ENCODE data around the gene TMTC2. TPM values are rescaled to one million over a fixed set of nuclear protein-coding genes. Genes with fewer than 3 reads are reported as not detected.

The TMTC2 gene
- total RNA-seq, 1 donor from 2014 or later, result 99.3 TPM

GRCh38 chr12:83040991-83041390 is 354.3 kb downstream of the TMTC2 start:
- no peak for TF ChIP-seq CTCF (IDR thresholded peaks at IDR 0.05; ENCODE audit: partially characterized antibody, unreplicated experiment)
- Mint-ChIP-seq H3K36me3 (ENCODE audit: unreplicated experiment) (no peaks in the 10 kb centered on the region), H3K4me3 (ENCODE audit: unreplicated experiment) (no peak overlapping the region), H3K4me1 (ENCODE audit: low read depth, unreplicated experiment) (peaks cover 12% of the 10 kb centered on the region), H3K27ac (ENCODE audit: unreplicated experiment) (no peak overlapping the region), H3K27me3 (ENCODE audit: unreplicated experiment) (peaks cover 6% of the 10 kb centered on the region), H3K9me3 (ENCODE audit: unreplicated experiment) (no peaks in the 10 kb centered on the region)
- DNase-seq, result no peak

- peaks cover 6% of the 10 kb centered on the region for H3K27me3 Mint-ChIP-seq (ENCODE audit: unreplicated experiment)
- no peak for TF ChIP-seq CTCF (IDR thresholded peaks at IDR 0.05; ENCODE audit: partially characterized antibody, unreplicated experiment)
These were observed 355.9 kb downstream of the TMTC2 start for GRCh38 chr12:83042441-83043200.

GRCh38 chr12:83044736-83045135 is 358.0 kb downstream of the TMTC2 start:
- DNase-seq, result no peak
- peaks cover 6% of the 10 kb centered on the region for H3K27me3 Mint-ChIP-seq (ENCODE audit: unreplicated experiment)
- peaks cover 11% of the 10 kb centered on the region for H3K4me1 Mint-ChIP-seq (ENCODE audit: low read depth, unreplicated experiment)
- TF ChIP-seq CTCF (IDR thresholded peaks at IDR 0.05; ENCODE audit: partially characterized antibody, unreplicated experiment), result no peak
- no peaks in the 10 kb centered on the region for H3K36me3 Mint-ChIP-seq (ENCODE audit: unreplicated experiment)
- no peaks in the 10 kb centered on the region for H3K9me3 Mint-ChIP-seq (ENCODE audit: unreplicated experiment)
- H3K4me3 Mint-ChIP-seq (ENCODE audit: unreplicated experiment), result no peak overlapping the region
- no peak overlapping the region for H3K27ac Mint-ChIP-seq (ENCODE audit: unreplicated experiment)

More at GRCh38 chr12:83042441-83043200, 355.9 kb downstream of the TMTC2 start:
- peaks cover 11% of the 10 kb centered on the region for H3K4me1 Mint-ChIP-seq (ENCODE audit: low read depth, unreplicated experiment)
- H3K27ac Mint-ChIP-seq (ENCODE audit: unreplicated experiment), result no peak overlapping the region
- H3K36me3 Mint-ChIP-seq (ENCODE audit: unreplicated experiment), result no peaks in the 10 kb centered on the region
- H3K9me3 Mint-ChIP-seq (ENCODE audit: unreplicated experiment), result no peaks in the 10 kb centered on the region
- no peak overlapping the region for H3K4me3 Mint-ChIP-seq (ENCODE audit: unreplicated experiment)
- DNase-seq, result no peak

- no peak for TF ChIP-seq CTCF (IDR thresholded peaks at IDR 0.05; ENCODE audit: partially characterized antibody, unreplicated experiment)
- DNase-seq, result no peak
- Mint-ChIP-seq H3K27me3 (ENCODE audit: unreplicated experiment) (peaks cover 6% of the 10 kb centered on the region), H3K36me3 (ENCODE audit: unreplicated experiment) (no peaks in the 10 kb centered on the region), H3K4me3 (ENCODE audit: unreplicated experiment) (no peak overlapping the region), H3K9me3 (ENCODE audit: unreplicated experiment) (no peaks in the 10 kb centered on the region), H3K27ac (ENCODE audit: unreplicated experiment) (no peak overlapping the region), H3K4me1 (ENCODE audit: low read depth, unreplicated experiment) (peaks cover 11% of the 10 kb centered on the region)
These were observed 359.3 kb downstream of the TMTC2 start for GRCh38 chr12:83046019-83046418.

GRCh38 chr12:83049306-83049705 is 362.6 kb downstream of the TMTC2 start:
- H3K4me3 Mint-ChIP-seq (ENCODE audit: unreplicated experiment), result no peak overlapping the region

More at GRCh38 chr12:83049306-83049705, 362.6 kb downstream of the TMTC2 start:
- peaks cover 2% of the 10 kb centered on the region for H3K4me1 Mint-ChIP-seq (ENCODE audit: low read depth, unreplicated experiment)
- no peaks in the 10 kb centered on the region for H3K36me3 Mint-ChIP-seq (ENCODE audit: unreplicated experiment)
- no peaks in the 10 kb centered on the region for H3K27me3 Mint-ChIP-seq (ENCODE audit: unreplicated experiment)
- no peak overlapping the region for H3K27ac Mint-ChIP-seq (ENCODE audit: unreplicated experiment)
- TF ChIP-seq CTCF (IDR thresholded peaks at IDR 0.05; ENCODE audit: partially characterized antibody, unreplicated experiment), result no peak
- no peaks in the 10 kb centered on the region for H3K9me3 Mint-ChIP-seq (ENCODE audit: unreplicated experiment)
- DNase-seq, result no peak

All from glutamatergic neuron (in vitro differentiated cells).